ENCODE measurements around the gene PAQR7. TPM values are rescaled to one million over a fixed set of nuclear protein-coding genes. Genes with fewer than 3 reads are reported as not detected.
A peak's percentile ranks its signal among the peaks of the same experiment; 100 is the strongest.

Gene PAQR7
- total RNA-seq, 4 donors from 2014 or later, result 6.7 to 12.1 (median 7.8) TPM

GRCh38 chr1:25837262-25837875, 38.1 kb downstream of the PAQR7 start:
- no peak overlapping the region for H3K27ac ChIP-seq
- peak in 4 of 6 experiments; percentile 29 to 64 (median 61) for TF ChIP-seq CTCF (IDR thresholded peaks at IDR 0.05)
- TF ChIP-seq POLR2A (IDR thresholded peaks at IDR 0.05), result no peak
- no peaks in the 10 kb centered on the region for H3K4me1 ChIP-seq
- H3K27me3 ChIP-seq, result no peaks in the 10 kb centered on the region
- H3K36me3 ChIP-seq, result peaks cover 0 to 19% (median 0%) of the 10 kb centered on the region in 3 donors
- no peak for DNase-seq
- no peaks in the 10 kb centered on the region for H3K9me3 ChIP-seq
- H3K4me3 ChIP-seq, result no peak overlapping the region

- H3K4me1 ChIP-seq, result no peaks in the 10 kb centered on the region
- no peak for DNase-seq
- no peak overlapping the region for H3K4me3 ChIP-seq
- no peak for TF ChIP-seq CTCF (IDR thresholded peaks at IDR 0.05)
- TF ChIP-seq POLR2A (IDR thresholded peaks at IDR 0.05), result no peak
- no peaks in the 10 kb centered on the region for H3K9me3 ChIP-seq
- no peak overlapping the region for H3K27ac ChIP-seq
- peaks cover 0 to 26% (median 0%) of the 10 kb centered on the region in 3 donors for H3K36me3 ChIP-seq
- no peaks in the 10 kb centered on the region for H3K27me3 ChIP-seq
These were observed 38.8 kb downstream of the PAQR7 start for GRCh38 chr1:25836695-25837094.

- H3K4me1 ChIP-seq, result no peaks in the 10 kb centered on the region
- no peaks in the 10 kb centered on the region for H3K9me3 ChIP-seq
- H3K36me3 ChIP-seq, result peaks cover 0 to 44% (median 0%) of the 10 kb centered on the region in 3 donors
- H3K27ac ChIP-seq, result no peak overlapping the region
- H3K27me3 ChIP-seq, result no peaks in the 10 kb centered on the region
- no peak for DNase-seq
- no peak overlapping the region for H3K4me3 ChIP-seq
- no peak for TF ChIP-seq POLR2A (IDR thresholded peaks at IDR 0.05)
These were observed 40.6 kb downstream of the PAQR7 start for GRCh38 chr1:25834894-25835293.

- H3K9me3 ChIP-seq, result no peaks in the 10 kb centered on the region
These were observed 42.4 kb downstream of the PAQR7 start for GRCh38 chr1:25833158-25833557.

GRCh38 chr1:25832336-25833037, 43.0 kb downstream of the PAQR7 start:
- peaks cover 0 to 68% (median 0%) of the 10 kb centered on the region in 3 donors for H3K36me3 ChIP-seq
- TF ChIP-seq CTCF (IDR thresholded peaks at IDR 0.05), result no peak
- TF ChIP-seq POLR2A (IDR thresholded peaks at IDR 0.05), result no peak
- H3K9me3 ChIP-seq, result no peaks in the 10 kb centered on the region
- DNase-seq, result no peak
- no peaks in the 10 kb centered on the region for H3K4me1 ChIP-seq
- H3K4me3 ChIP-seq, result no peak overlapping the region
- no peaks in the 10 kb centered on the region for H3K27me3 ChIP-seq
- H3K27ac ChIP-seq, result peak overlapping the region in 2 of 4 donors; percentile 60 to 63

More at GRCh38 chr1:25833158-25833557, 42.4 kb downstream of the PAQR7 start:
- Histone ChIP-seq H3K4me3 (no peak overlapping the region), H3K27me3 (no peaks in the 10 kb centered on the region), H3K27ac (peak overlapping the region in 1 of 4 donors; percentile 60), H3K36me3 (peaks cover 0 to 61% (median 0%) of the 10 kb centered on the region in 3 donors), H3K4me1 (no peaks in the 10 kb centered on the region)
- DNase-seq, result no peak
- TF ChIP-seq CTCF (IDR thresholded peaks at IDR 0.05), result no peak
- TF ChIP-seq POLR2A (IDR thresholded peaks at IDR 0.05), result no peak

GRCh38 chr1:25831569-25832196, 43.8 kb downstream of the PAQR7 start:
- Histone ChIP-seq H3K9me3 (no peaks in the 10 kb centered on the region), H3K36me3 (peaks cover 0 to 76% (median 0%) of the 10 kb centered on the region in 3 donors), H3K27me3 (no peaks in the 10 kb centered on the region), H3K27ac (peak overlapping the region in 2 of 4 donors; percentile 60 to 63), H3K4me1 (no peaks in the 10 kb centered on the region), H3K4me3 (no peak overlapping the region)
- no peak for DNase-seq
- TF ChIP-seq CTCF (IDR thresholded peaks at IDR 0.05) (no peak), POLR2A (IDR thresholded peaks at IDR 0.05) (no peak)
